Smooth muscle cell (in vitro differentiated cells): ENCODE data around the gene VAV2. TPM values are rescaled to one million over a fixed set of nuclear protein-coding genes. Genes with fewer than 3 reads are reported as not detected.
"Not testable (repeated sequence)": the region's sequence is repeated elsewhere in the genome, so short reads cannot be mapped to it uniquely, and the experiment has no call there.

ENCODE experiments used
- DNase-seq: peaks from one replicate; lab custom pipeline; 2025; ENCODE audit not compliant: unreplicated experiment; lab: John Stamatoyannopoulos, UW
- H2AFZ ChIP-seq: fragments of 200-600 bp; sonication (generic); 2 replicates; pipeline ENCODE4 v1.6.0; 2016; ENCODE audit warnings: antibody characterized with exemption, low read depth, mild to moderate bottlenecking
- H3F3A ChIP-seq: fragments of 200-600 bp; sonication (generic); 2 replicates; pipeline ENCODE4 v1.6.0; 2017; ENCODE audit warnings: antibody characterized with exemption, low read depth
- H3K27ac ChIP-seq: fragments of 200-600 bp; sonication (generic); 2 replicates; pipeline ENCODE4 v1.5.1; 2016; ENCODE audit warnings: low read depth, mild to moderate bottlenecking
- H3K27me3 ChIP-seq: fragments of 200-600 bp; sonication (generic); 2 replicates; pipeline ENCODE4 v1.6.1; 2016; ENCODE audit warnings: low read depth, mild to moderate bottlenecking
- H3K36me3 ChIP-seq: fragments of 200-600 bp; sonication (generic); 2 replicates; pipeline ENCODE4 v1.5.1; 2016; ENCODE audit warnings: low read depth
- H3K4me1 ChIP-seq: fragments of 200-600 bp; sonication (generic); 2 replicates; pipeline ENCODE4 v1.5.1; 2016; ENCODE audit warnings: low read depth
- H3K4me2 ChIP-seq: fragments of 200-600 bp; sonication (generic); 2 replicates; pipeline ENCODE4 v1.6.0; 2016; ENCODE audit warnings: mild to moderate bottlenecking
- H3K4me3 ChIP-seq: fragments of 200-600 bp; sonication (generic); 2 replicates; pipeline ENCODE4 v1.5.1; 2016; ENCODE audit warnings: mild to moderate bottlenecking
- H3K79me2 ChIP-seq: fragments of 200-600 bp; sonication (generic); 2 replicates; pipeline ENCODE4 v1.6.0; 2016; ENCODE audit warnings: low read depth, mild to moderate bottlenecking
- H3K9ac ChIP-seq: fragments of 200-600 bp; sonication (generic); 2 replicates; pipeline ENCODE4 v1.6.0; 2016; ENCODE audit warnings: low read depth
- H3K9me3 ChIP-seq: fragments of 200-600 bp; sonication (generic); replicated peaks from 2 replicates; pipeline ENCODE4 v1.5.1; 2016; ENCODE audit warnings: low read depth
- H4K20me1 ChIP-seq: fragments of 200-600 bp; sonication (generic); 2 replicates; pipeline ENCODE4 v1.6.0; 2016; ENCODE audit warnings: low read depth
- WGBS: methylation state at CpG from one replicate; pipeline ENCODE4 v1.1.7; 2016; ENCODE audit warnings: low lambda C conversion rate; 5-methylcytosine and 5-hydroxymethylcytosine counted together
- polyA plus RNA-seq: library from polyadenylated mRNA; unstranded; fragments of >200 nt; fragmentation: Nextera tagmentation; extraction: Ambion mirVana; gene quantifications from 2 replicates; pipeline ENCODE4 v1.2.1, GENCODE V29; 2016
- total RNA-seq: library from RNA; depleted of rRNA; stranded (reverse); fragments of >200 nt; gene quantifications from 2 replicates; pipeline ENCODE4 v1.2.3, GENCODE V29; 2014
- TF ChIP-seq, protein P1 (sequence below): fragments of 200-600 bp; sonication (generic); IDR thresholded peaks from 2 replicates; pipeline ENCODE4 v1.5.1; 2017; ENCODE audit warnings: borderline replicate concordance, mild to moderate bottlenecking, antibody characterized with exemption; ENCODE audit not compliant: insufficient read depth, poor library complexity, severe bottlenecking

The VAV2 gene
- total and polyA plus RNA-seq, 2 experiments from 2014 or later, result 26.2 to 35.3 TPM

GRCh38 chr9:133897675-133898074 is 94.4 kb downstream of the VAV2 start:
- Histone ChIP-seq H3K4me1 (no peaks in the 10 kb centered on the region), H3K4me3 (no peak overlapping the region), H3K79me2 (peaks cover 76% of the 10 kb centered on the region), H3K9ac (no peak overlapping the region), H3K27me3 (no peaks in the 10 kb centered on the region), H3F3A (no peaks in the 10 kb centered on the region), H3K36me3 (no peaks in the 10 kb centered on the region), H2AFZ (no peak overlapping the region), H3K27ac (peak overlapping the region; percentile 38), H4K20me1 (peaks cover 88% of the 10 kb centered on the region), H3K4me2 (peak overlapping the region; percentile 4), H3K9me3 (no peaks in the 10 kb centered on the region)
- DNase-seq, result no peak
- TF ChIP-seq, protein P1, sequence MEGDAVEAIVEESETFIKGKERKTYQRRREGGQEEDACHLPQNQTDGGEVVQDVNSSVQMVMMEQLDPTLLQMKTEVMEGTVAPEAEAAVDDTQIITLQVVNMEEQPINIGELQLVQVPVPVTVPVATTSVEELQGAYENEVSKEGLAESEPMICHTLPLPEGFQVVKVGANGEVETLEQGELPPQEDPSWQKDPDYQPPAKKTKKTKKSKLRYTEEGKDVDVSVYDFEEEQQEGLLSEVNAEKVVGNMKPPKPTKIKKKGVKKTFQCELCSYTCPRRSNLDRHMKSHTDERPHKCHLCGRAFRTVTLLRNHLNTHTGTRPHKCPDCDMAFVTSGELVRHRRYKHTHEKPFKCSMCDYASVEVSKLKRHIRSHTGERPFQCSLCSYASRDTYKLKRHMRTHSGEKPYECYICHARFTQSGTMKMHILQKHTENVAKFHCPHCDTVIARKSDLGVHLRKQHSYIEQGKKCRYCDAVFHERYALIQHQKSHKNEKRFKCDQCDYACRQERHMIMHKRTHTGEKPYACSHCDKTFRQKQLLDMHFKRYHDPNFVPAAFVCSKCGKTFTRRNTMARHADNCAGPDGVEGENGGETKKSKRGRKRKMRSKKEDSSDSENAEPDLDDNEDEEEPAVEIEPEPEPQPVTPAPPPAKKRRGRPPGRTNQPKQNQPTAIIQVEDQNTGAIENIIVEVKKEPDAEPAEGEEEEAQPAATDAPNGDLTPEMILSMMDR, result no peak
- 29% methylated on average over 7 of the region's 7 CpGs for WGBS

DNA sequence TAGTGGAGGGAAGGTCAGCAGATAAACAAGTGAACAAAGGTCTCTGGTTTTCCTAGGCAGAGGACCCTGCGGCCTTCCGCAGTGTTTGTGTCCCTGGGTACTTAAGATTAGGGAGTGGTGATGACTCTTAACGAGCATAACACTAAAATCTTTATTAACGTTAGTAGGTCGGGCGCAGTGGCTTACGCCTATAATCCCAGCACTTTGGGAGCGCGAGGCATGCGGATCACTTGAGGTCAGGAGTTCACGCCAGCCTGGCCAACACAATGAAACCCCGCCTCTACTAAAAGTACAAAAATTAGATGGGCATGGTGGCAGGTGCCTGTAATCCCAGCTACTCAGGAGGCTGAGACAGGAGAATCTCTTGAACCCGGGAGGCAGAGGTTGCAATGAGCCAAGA is 96.1 kb downstream of the VAV2 start:
- not testable (repeated sequence) for H3K27me3 ChIP-seq, DNase-seq, H3K9ac ChIP-seq, H3K4me3 ChIP-seq, H3K9me3 ChIP-seq, H3K27ac ChIP-seq, H3F3A ChIP-seq, H3K36me3 ChIP-seq, H3K4me1 ChIP-seq, H2AFZ ChIP-seq, H3K4me2 ChIP-seq
- 90% methylated on average over 13 of the region's 13 CpGs for WGBS
- peaks cover 76% of the 10 kb centered on the region for H4K20me1 ChIP-seq
- peaks cover 63% of the 10 kb centered on the region for H3K79me2 ChIP-seq

DNA sequence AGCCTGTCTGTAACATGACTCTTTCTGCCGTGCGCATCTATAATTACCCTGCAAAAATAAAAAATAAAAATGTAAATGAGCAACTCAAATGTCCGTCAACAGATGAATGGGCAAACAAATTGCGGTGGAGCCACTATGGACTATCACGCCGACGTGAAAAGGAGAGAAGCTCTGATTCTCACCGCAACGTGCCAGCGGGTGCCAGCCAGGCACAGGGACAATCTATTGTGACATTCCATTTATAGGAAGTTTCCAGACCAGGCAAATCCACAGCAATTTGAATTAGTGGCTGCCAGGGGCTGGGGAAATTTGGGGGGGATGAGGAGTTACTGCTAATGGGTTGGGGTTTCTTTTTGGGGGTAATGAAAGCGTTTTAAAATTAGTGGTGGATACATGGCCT is 96.8 kb downstream of the VAV2 start:
- TF ChIP-seq, protein P1, result no peak
- peaks cover 70% of the 10 kb centered on the region for H4K20me1 ChIP-seq
- no peak overlapping the region for H3K4me2 ChIP-seq
- no peak for DNase-seq
- H3K27me3 ChIP-seq, result no peaks in the 10 kb centered on the region
- H3K79me2 ChIP-seq, result peaks cover 63% of the 10 kb centered on the region
- no peaks in the 10 kb centered on the region for H3F3A ChIP-seq
- H3K9ac ChIP-seq, result no peak overlapping the region
- H3K4me1 ChIP-seq, result no peaks in the 10 kb centered on the region
- H2AFZ ChIP-seq, result no peak overlapping the region
- WGBS, result 86% methylated on average over 11 of the region's 11 CpGs
- no peaks in the 10 kb centered on the region for H3K9me3 ChIP-seq
- no peak overlapping the region for H3K4me3 ChIP-seq
- H3K36me3 ChIP-seq, result no peaks in the 10 kb centered on the region
- H3K27ac ChIP-seq, result no peak overlapping the region

GRCh38 chr9:133894377-133895321 is 97.5 kb downstream of the VAV2 start:
- H3K4me1 ChIP-seq, result no peaks in the 10 kb centered on the region
- DNase-seq, result no peak
- peaks cover 69% of the 10 kb centered on the region for H4K20me1 ChIP-seq
- no peaks in the 10 kb centered on the region for H3K36me3 ChIP-seq
- H3K79me2 ChIP-seq, result peaks cover 66% of the 10 kb centered on the region
- no peak overlapping the region for H3K4me2 ChIP-seq
- no peak overlapping the region for H3K9ac ChIP-seq
- no peaks in the 10 kb centered on the region for H3F3A ChIP-seq
- no peak overlapping the region for H3K27ac ChIP-seq
- no peaks in the 10 kb centered on the region for H3K27me3 ChIP-seq
- H3K9me3 ChIP-seq, result no peaks in the 10 kb centered on the region
- 96% methylated on average over 24 of the region's 24 CpGs for WGBS
- no peak overlapping the region for H3K4me3 ChIP-seq
- TF ChIP-seq, protein P1, result no peak
- H2AFZ ChIP-seq, result no peak overlapping the region
